B cell (primary cell): ENCODE measurements around the gene CHSY3. TPM values are rescaled to one million over a fixed set of nuclear protein-coding genes. Genes with fewer than 3 reads are reported as not detected.

Experiments used
- ATAC-seq: fragments of 200-7000 bp; cut with Tn5 transposase; one replicate; pipeline ENCODE4 v1.10.0; 2021; ENCODE audit warnings: low read depth, mild to moderate bottlenecking, moderate number of reproducible peaks, moderate library complexity
- CTCF ChIA-PET: fragments of 350-600 bp; sonication (Branson Sonifier 250); formaldehyde crosslinking; loops from one replicate; lab custom pipeline; 2021; ENCODE audit warnings: antibody characterized with exemption, inconsistent platforms; lab: Charles Lee
- POLR2A ChIA-PET: fragments of 350-600 bp; sonication (Branson Sonifier 250); formaldehyde crosslinking; loops from one replicate; lab custom pipeline; 2021; ENCODE audit warnings: antibody characterized with exemption; lab: Charles Lee
- DNase-seq: peaks from one replicate; pipeline ENCODE4 v3.0.0; 2013
- H2AFZ ChIP-seq: 2 replicates; pipeline ENCODE4 v1.6.1; 2012; ENCODE audit warnings: mild to moderate bottlenecking, low read depth, low read length; ENCODE audit not compliant: insufficient read depth, poor library complexity, severe bottlenecking
- H3K27ac ChIP-seq, 2 donors: 1 replicate in 1 of 2; 2 replicates in 1 of 2; pipeline ENCODE4 v1.5.1; 2012 to 2013; ENCODE audit warnings: low read length in 2 of 2, mild to moderate bottlenecking in 2 of 2, moderate library complexity in 1 of 2
- H3K27me3 ChIP-seq, 4 experiments: fragments of 200-600 bp in 1 of 4; sonication (generic) in 1 of 4; replicated peaks in 1 of 4; 1 replicate in 2 of 4; 2 replicates in 2 of 4; pipeline versions ENCODE4 v1.6.1 to v1.7.0; 2013 to 2016; ENCODE audit warnings: low read length in 3 of 4, mild to moderate bottlenecking in 2 of 4, mixed read lengths in 1 of 4, moderate library complexity in 1 of 4; ENCODE audit not compliant: insufficient read depth in 4 of 4, control insufficient read depth in 3 of 4; ENCODE audit errors: control extremely low read depth in 1 of 4
- H3K36me3 ChIP-seq, 2 experiments: replicated peaks in 1 of 2; 1 replicate in 1 of 2; 2 replicates in 1 of 2; pipeline versions ENCODE4 v1.6.1 to v1.7.1; 2013; ENCODE audit warnings: low read length in 1 of 2; ENCODE audit not compliant: insufficient read depth in 2 of 2, control insufficient read depth in 1 of 2; ENCODE audit errors: control extremely low read depth in 1 of 2, extremely low read depth in 1 of 2
- H3K4me1 ChIP-seq, 2 donors: fragments of 200-600 bp in 1 of 2; sonication (generic) in 1 of 2; 1 replicate in 1 of 2; 2 replicates in 1 of 2; pipeline versions ENCODE4 v1.5.1 to v1.6.1; 2013 to 2017; ENCODE audit warnings: low read length in 2 of 2; ENCODE audit not compliant: control insufficient read depth in 2 of 2, insufficient read depth in 2 of 2
- H3K4me2 ChIP-seq: replicated peaks from 2 replicates; pipeline ENCODE3; 2012; ENCODE audit warnings: mild to moderate bottlenecking, low read depth, low read length; ENCODE audit not compliant: poor library complexity, severe bottlenecking
- H3K4me3 ChIP-seq, 5 experiments: fragments of 200-600 bp in 1 of 5; sonication (generic) in 1 of 5; 1 replicate in 3 of 5; 2 replicates in 2 of 5; pipeline versions ENCODE4 v1.5.1 to v1.7.0; 2011 to 2016; ENCODE audit warnings: low read length in 4 of 5, mild to moderate bottlenecking in 4 of 5, low read depth in 2 of 5, control low read depth in 1 of 5, moderate library complexity in 1 of 5; ENCODE audit not compliant: insufficient read depth in 1 of 5; ENCODE audit errors: control extremely low read depth in 1 of 5, extremely low read depth in 1 of 5
- H3K79me2 ChIP-seq: fragments of 200-600 bp; sonication (generic); one replicate; pipeline ENCODE4 v1.6.0; 2016; ENCODE audit warnings: low read length; ENCODE audit not compliant: control insufficient read depth, insufficient read depth
- H3K9ac ChIP-seq: fragments of 200-600 bp; sonication (generic); 2 replicates; pipeline ENCODE4 v1.6.1; 2017; ENCODE audit warnings: mild to moderate bottlenecking, low read length, moderate library complexity
- H3K9me3 ChIP-seq, 3 donors: one replicate each; pipeline versions ENCODE4 v1.6.1 to v1.7.1; 2013; ENCODE audit warnings: low read length in 2 of 3; ENCODE audit not compliant: control insufficient read depth in 2 of 3, insufficient read depth in 1 of 3; ENCODE audit errors: control extremely low read depth in 1 of 3
- H4K20me1 ChIP-seq: 2 replicates; pipeline ENCODE4 v1.6.0; 2012; ENCODE audit warnings: mild to moderate bottlenecking, low read length; ENCODE audit not compliant: insufficient read depth, control insufficient read depth, poor library complexity, severe bottlenecking
- H3K27ac Mint-ChIP-seq: one replicate; pipeline ENCODE4 v1.8.0; 2021; ENCODE audit warnings: mixed read lengths
- H3K27me3 Mint-ChIP-seq: one replicate; pipeline ENCODE4 v1.8.0; 2021; ENCODE audit warnings: mixed read lengths
- H3K4me1 Mint-ChIP-seq: one replicate; pipeline ENCODE4 v1.8.0; 2021; ENCODE audit warnings: mixed read lengths
- H3K4me3 Mint-ChIP-seq: one replicate; pipeline ENCODE4 v1.8.0; 2021; ENCODE audit warnings: mixed read lengths
- H3K9me3 Mint-ChIP-seq: one replicate; pipeline ENCODE4 v1.8.0; 2022; ENCODE audit warnings: mixed read lengths; ENCODE audit not compliant: insufficient read depth
- CTCF ChIP-seq: fragments of 200-600 bp; IDR thresholded peaks from one replicate; pipeline ENCODE4 v1.8.0; 2022; ENCODE audit warnings: antibody characterized with exemption, mild to moderate bottlenecking
- EZH2 ChIP-seq: IDR thresholded peaks from 2 replicates; pipeline ENCODE4 v1.6.1; 2012; ENCODE audit warnings: borderline replicate concordance, low read depth, mild to moderate bottlenecking, moderate library complexity, low read length; ENCODE audit not compliant: insufficient read depth, poor library complexity, severe bottlenecking
- WGBS: methylation state at CpG from one replicate; pipeline ENCODE4 v1.1.5; 2013; ENCODE audit warnings: missing lambda C conversion rate; ENCODE audit not compliant: insufficient coverage; 5-methylcytosine and 5-hydroxymethylcytosine counted together
- intact Hi-C: fragments of 100-400 bp; cut with micrococcal nuclease; formaldehyde crosslinking; loops from one replicate; pipeline ENCODE4 v1.10.0; 2022
- polyA plus RNA-seq: library from polyadenylated mRNA; depleted of rRNA; stranded (reverse); fragments of >200 nt; gene quantifications from 2 replicates; pipeline ENCODE4 v1.2.3, GENCODE V29; 2012
- total RNA-seq, 2 donors: library from RNA; stranded (reverse); fragments of 120-200 nt in 1 of 2; gene quantifications; 1 replicate in 1 of 2; 2 replicates in 1 of 2; pipeline versions ENCODE4 v1.2.3 to v1.2.4, GENCODE V29; 2013 to 2022

The CHSY3 gene
- total and polyA plus RNA-seq, 2 donors (not counting 1 experiment from before 2014, with no cell fraction given) = not detected

- no peak overlapping the region for H2AFZ ChIP-seq
- no CpG with 5 or more reads among the region's 2 CpGs for WGBS
- H3K79me2 ChIP-seq = no peaks in the 10 kb centered on the region
- CTCF ChIA-PET = no interaction called here
- Mint-ChIP-seq H3K4me3 (no peak overlapping the region), H3K4me1 (no peaks in the 10 kb centered on the region), H3K27me3 (peaks cover 4% of the 10 kb centered on the region), H3K9me3 (peaks cover 3% of the 10 kb centered on the region), H3K27ac (no peak overlapping the region)
- POLR2A ChIA-PET = no interaction called here
- DNase-seq = no peak
- intact Hi-C loops = no loop called here
- no peaks in the 10 kb centered on the region for H4K20me1 ChIP-seq
- H3K27me3 ChIP-seq = no peaks in the 10 kb centered on the region
- H3K27ac ChIP-seq = no peak overlapping the region
- no peak overlapping the region for H3K4me2 ChIP-seq
- H3K9me3 ChIP-seq = peaks cover 0 to 7% (median 0%) of the 10 kb centered on the region in 3 donors
- no peak for TF ChIP-seq CTCF
- TF ChIP-seq EZH2 = no peak
- ATAC-seq = no peak
- H3K36me3 ChIP-seq = no peaks in the 10 kb centered on the region
- no peak overlapping the region for H3K9ac ChIP-seq
- H3K4me1 ChIP-seq = no peaks in the 10 kb centered on the region
- H3K4me3 ChIP-seq = no peak overlapping the region
Measured at GRCh38 chr5:130206686-130207085, 302.4 kb downstream of the CHSY3 start.

- 83% methylated on average over 1 of the region's 3 CpGs for WGBS
Measured at GRCh38 chr5:130213607-130214006, 309.3 kb downstream of the CHSY3 start.

More at GRCh38 chr5:130213607-130214006, 309.3 kb downstream of the CHSY3 start:
- H3K4me3 Mint-ChIP-seq = no peak overlapping the region
- peaks cover 9% of the 10 kb centered on the region for H3K27me3 Mint-ChIP-seq
- no peak for DNase-seq
- peaks cover 3% of the 10 kb centered on the region for H3K9me3 Mint-ChIP-seq
- H3K4me1 ChIP-seq = no peaks in the 10 kb centered on the region
- no peaks in the 10 kb centered on the region for H3K36me3 ChIP-seq
- no peaks in the 10 kb centered on the region for H3K79me2 ChIP-seq
- H3K27me3 ChIP-seq = no peaks in the 10 kb centered on the region
- CTCF ChIA-PET = no interaction called here
- no peak overlapping the region for H3K9ac ChIP-seq
- no peak for TF ChIP-seq CTCF
- no peak for TF ChIP-seq EZH2
- H3K9me3 ChIP-seq = no peaks in the 10 kb centered on the region
- no peak overlapping the region for H3K27ac ChIP-seq
- H3K4me1 Mint-ChIP-seq = no peaks in the 10 kb centered on the region
- no peak overlapping the region for H3K27ac Mint-ChIP-seq
- no peak for ATAC-seq
- H4K20me1 ChIP-seq = no peaks in the 10 kb centered on the region
- intact Hi-C loops = no loop called here
- POLR2A ChIA-PET = no interaction called here
- no peak overlapping the region for H3K4me3 ChIP-seq
- H2AFZ ChIP-seq = no peak overlapping the region
- no peak overlapping the region for H3K4me2 ChIP-seq
